Measurements from ENCODE around the gene AFG1L. TPM values are rescaled to one million over a fixed set of nuclear protein-coding genes. Genes with fewer than 3 reads are reported as not detected.

AFG1L gene
- polyA plus RNA-seq, 1 of the 3 experiments (the other 2 are of a cell fraction), result 0.71 TPM

GRCh38 chr6:108497883-108498282, 203.0 kb downstream of the AFG1L start:
- CTCF ChIA-PET, result interaction anchor here (0.8 to 9.2 kb wide), 7 partner anchors 10 to 407 kb away, joined by 3 to 111 read pairs (median 3); no protein-coding TSS in a partner anchor

GRCh38 chr6:108501559-108501958, 206.7 kb downstream of the AFG1L start:
- Histone ChIP-seq H3K27me3 (ENCODE audit: insufficient read depth) (no peaks in the 10 kb centered on the region), H3F3A (replicated peaks; ENCODE audit: insufficient read depth) (no peaks in the 10 kb centered on the region), H3K9me3 (no peaks in the 10 kb centered on the region), H3K4me2 (no peak overlapping the region), H3K9ac (no peak overlapping the region), H4K20me1 (ENCODE audit: insufficient read depth) (no peaks in the 10 kb centered on the region), H3K79me2 (ENCODE audit: insufficient read depth) (no peaks in the 10 kb centered on the region), H3K36me3 (replicated peaks in 1 of 2; ENCODE audit: control insufficient read depth in 1 of 2, insufficient read depth in 2 of 2, low read length in 1 of 2) (no peaks in the 10 kb centered on the region), H3K9me2 (no peaks in the 10 kb centered on the region), H3K27ac (ENCODE audit: low read depth in 2 of 2, low read length in 1 of 2) (no peak overlapping the region), H3K4me1 (ENCODE audit: control insufficient read depth in 1 of 2, insufficient read depth in 2 of 2, low read depth in 1 of 2, low read length in 1 of 2) (no peaks in the 10 kb centered on the region), H3K4me3 (ENCODE audit: low read depth in 2 of 2, low read length in 1 of 2) (no peak overlapping the region), H2AFZ (ENCODE audit: low read depth) (no peak overlapping the region)
- WGBS (ENCODE audit: low lambda C conversion rate), result 42% methylated on average over 3 of the region's 3 CpGs
- no peak for TF ChIP-seq PBX3 (IDR thresholded peaks at IDR 0.05)
- TF ChIP-seq JUND (IDR thresholded peaks at IDR 0.05), result 0 out of 2 replicates have a peak, but pooled peaks have one; percentile 5
- TF ChIP-seq, protein P1, sequence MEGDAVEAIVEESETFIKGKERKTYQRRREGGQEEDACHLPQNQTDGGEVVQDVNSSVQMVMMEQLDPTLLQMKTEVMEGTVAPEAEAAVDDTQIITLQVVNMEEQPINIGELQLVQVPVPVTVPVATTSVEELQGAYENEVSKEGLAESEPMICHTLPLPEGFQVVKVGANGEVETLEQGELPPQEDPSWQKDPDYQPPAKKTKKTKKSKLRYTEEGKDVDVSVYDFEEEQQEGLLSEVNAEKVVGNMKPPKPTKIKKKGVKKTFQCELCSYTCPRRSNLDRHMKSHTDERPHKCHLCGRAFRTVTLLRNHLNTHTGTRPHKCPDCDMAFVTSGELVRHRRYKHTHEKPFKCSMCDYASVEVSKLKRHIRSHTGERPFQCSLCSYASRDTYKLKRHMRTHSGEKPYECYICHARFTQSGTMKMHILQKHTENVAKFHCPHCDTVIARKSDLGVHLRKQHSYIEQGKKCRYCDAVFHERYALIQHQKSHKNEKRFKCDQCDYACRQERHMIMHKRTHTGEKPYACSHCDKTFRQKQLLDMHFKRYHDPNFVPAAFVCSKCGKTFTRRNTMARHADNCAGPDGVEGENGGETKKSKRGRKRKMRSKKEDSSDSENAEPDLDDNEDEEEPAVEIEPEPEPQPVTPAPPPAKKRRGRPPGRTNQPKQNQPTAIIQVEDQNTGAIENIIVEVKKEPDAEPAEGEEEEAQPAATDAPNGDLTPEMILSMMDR (IDR thresholded peaks at IDR 0.05), result no peak
- TF ChIP-seq MXI1 (IDR thresholded peaks at IDR 0.05; ENCODE audit: low read depth, low read length), result no peak
- no peak for TF ChIP-seq SMC3 (IDR thresholded peaks at IDR 0.05; ENCODE audit: low read depth, low read length)
- TF ChIP-seq MEF2A (IDR thresholded peaks at IDR 0.05; ENCODE audit: borderline replicate concordance, low read depth), result no peak
- TF ChIP-seq TCF12 (IDR thresholded peaks at IDR 0.05), result no peak
- TF ChIP-seq FOSL2 (IDR thresholded peaks at IDR 0.05; ENCODE audit: borderline replicate concordance, low read depth), result 0 out of 2 replicates have a peak, but pooled peaks have one; percentile 29
- no peak for TF ChIP-seq POLR2AphosphoS5 (IDR thresholded peaks at IDR 0.05; ENCODE audit: low read depth, low read length)
- peak; percentile 47; the same call in 1 of the 2 replicates for TF ChIP-seq NFIC (IDR thresholded peaks at IDR 0.05; ENCODE audit: borderline replicate concordance)
- TF ChIP-seq ELF1 (IDR thresholded peaks at IDR 0.05), result no peak
- no peak for DNase-seq
- ChIA-PET POLR2A (no interaction called here), CTCF (interaction anchor here (1.4 to 2.1 kb wide), 4 partner anchors 9 to 356 kb away, joined by 3 to 7 read pairs (median 6); no protein-coding TSS in a partner anchor)

More at GRCh38 chr6:108497883-108498282, 203.0 kb downstream of the AFG1L start:
- Histone ChIP-seq H4K20me1 (ENCODE audit: insufficient read depth) (no peaks in the 10 kb centered on the region), H3K9me3 (no peaks in the 10 kb centered on the region), H3K27ac (ENCODE audit: low read depth in 2 of 2, low read length in 1 of 2) (no peak overlapping the region), H2AFZ (ENCODE audit: low read depth) (no peak overlapping the region), H3K4me1 (ENCODE audit: control insufficient read depth in 1 of 2, insufficient read depth in 2 of 2, low read depth in 1 of 2, low read length in 1 of 2) (no peaks in the 10 kb centered on the region), H3K36me3 (replicated peaks in 1 of 2; ENCODE audit: control insufficient read depth in 1 of 2, insufficient read depth in 2 of 2, low read length in 1 of 2) (no peaks in the 10 kb centered on the region), H3F3A (replicated peaks; ENCODE audit: insufficient read depth) (no peaks in the 10 kb centered on the region), H3K79me2 (ENCODE audit: insufficient read depth) (no peaks in the 10 kb centered on the region), H3K27me3 (ENCODE audit: insufficient read depth) (no peaks in the 10 kb centered on the region), H3K4me3 (ENCODE audit: low read depth in 2 of 2, low read length in 1 of 2) (no peak overlapping the region), H3K9me2 (no peaks in the 10 kb centered on the region), H3K4me2 (no peak overlapping the region), H3K9ac (no peak overlapping the region)
- POLR2A ChIA-PET, result no interaction called here
- peak; percentile 44 for DNase-seq
- TF ChIP-seq NFIC (IDR thresholded peaks at IDR 0.05; ENCODE audit: borderline replicate concordance), result no peak
- TF ChIP-seq SMC3 (IDR thresholded peaks at IDR 0.05; ENCODE audit: low read depth, low read length), result peak; percentile 46
- TF ChIP-seq RAD21 (IDR thresholded peaks at IDR 0.05; ENCODE audit: low read length), result peak; percentile 61
- TF ChIP-seq, protein P1 (IDR thresholded peaks at IDR 0.05), result peak; percentile 54
- TF ChIP-seq, protein P2, sequence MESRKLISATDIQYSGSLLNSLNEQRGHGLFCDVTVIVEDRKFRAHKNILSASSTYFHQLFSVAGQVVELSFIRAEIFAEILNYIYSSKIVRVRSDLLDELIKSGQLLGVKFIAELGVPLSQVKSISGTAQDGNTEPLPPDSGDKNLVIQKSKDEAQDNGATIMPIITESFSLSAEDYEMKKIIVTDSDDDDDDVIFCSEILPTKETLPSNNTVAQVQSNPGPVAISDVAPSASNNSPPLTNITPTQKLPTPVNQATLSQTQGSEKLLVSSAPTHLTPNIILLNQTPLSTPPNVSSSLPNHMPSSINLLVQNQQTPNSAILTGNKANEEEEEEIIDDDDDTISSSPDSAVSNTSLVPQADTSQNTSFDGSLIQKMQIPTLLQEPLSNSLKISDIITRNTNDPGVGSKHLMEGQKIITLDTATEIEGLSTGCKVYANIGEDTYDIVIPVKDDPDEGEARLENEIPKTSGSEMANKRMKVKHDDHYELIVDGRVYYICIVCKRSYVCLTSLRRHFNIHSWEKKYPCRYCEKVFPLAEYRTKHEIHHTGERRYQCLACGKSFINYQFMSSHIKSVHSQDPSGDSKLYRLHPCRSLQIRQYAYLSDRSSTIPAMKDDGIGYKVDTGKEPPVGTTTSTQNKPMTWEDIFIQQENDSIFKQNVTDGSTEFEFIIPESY (IDR thresholded peaks at IDR 0.05; ENCODE audit: borderline replicate concordance, low read depth), result no peak
- 57% methylated on average over 3 of the region's 3 CpGs for WGBS (ENCODE audit: low lambda C conversion rate)

Measured in SK-N-SH (cell line).